Hepatocyte (in vitro differentiated cells): Measurements from ENCODE around the gene NRN1L. TPM values are rescaled to one million over a fixed set of nuclear protein-coding genes. Genes with fewer than 3 reads are reported as not detected.
A peak's percentile ranks its signal among the peaks of the same experiment; 100 is the strongest.

ENCODE experiments used
- DNase-seq: peaks from one replicate; pipeline ENCODE4 v3.0.0-alpha.2; 2016; ENCODE audit warnings: low spot score
- H2AFZ ChIP-seq: fragments of 200-600 bp; sonication (generic); 2 replicates; pipeline ENCODE4 v1.6.0; 2016; ENCODE audit warnings: antibody characterized with exemption, mild to moderate bottlenecking
- H3K27ac ChIP-seq: fragments of 200-600 bp; sonication (generic); 2 replicates; pipeline ENCODE4 v1.5.1; 2016; ENCODE audit warnings: mild to moderate bottlenecking
- H3K27me3 ChIP-seq: fragments of 200-600 bp; sonication (generic); 2 replicates; pipeline ENCODE4 v1.6.1; 2016
- H3K36me3 ChIP-seq: fragments of 200-600 bp; sonication (generic); replicated peaks from 2 replicates; pipeline ENCODE4 v1.5.1; 2016; ENCODE audit warnings: low read depth; ENCODE audit not compliant: insufficient read depth
- H3K4me1 ChIP-seq: fragments of 200-600 bp; sonication (generic); 2 replicates; pipeline ENCODE4 v1.5.1; 2016; ENCODE audit warnings: mild to moderate bottlenecking, moderate library complexity; ENCODE audit not compliant: insufficient read depth
- H3K4me2 ChIP-seq: fragments of 200-600 bp; sonication (generic); 2 replicates; pipeline ENCODE4 v1.6.0; 2016
- H3K4me3 ChIP-seq: fragments of 200-600 bp; sonication (generic); 2 replicates; pipeline ENCODE4 v1.5.1; 2016; ENCODE audit warnings: mild to moderate bottlenecking
- H3K79me2 ChIP-seq: fragments of 200-600 bp; sonication (generic); 2 replicates; pipeline ENCODE4 v1.6.0; 2017; ENCODE audit warnings: mild to moderate bottlenecking
- H3K9me2 ChIP-seq: fragments of 200-600 bp; sonication (generic); replicated peaks from 2 replicates; pipeline ENCODE4 v1.6.0; 2017; ENCODE audit warnings: mild to moderate bottlenecking; ENCODE audit not compliant: insufficient read depth
- H3K9me3 ChIP-seq: fragments of 200-600 bp; sonication (generic); 2 replicates; pipeline ENCODE4 v1.5.1; 2016; ENCODE audit warnings: low read depth, mild to moderate bottlenecking
- H4K20me1 ChIP-seq: fragments of 200-600 bp; sonication (generic); 2 replicates; pipeline ENCODE4 v1.6.0; 2016; ENCODE audit warnings: mild to moderate bottlenecking; ENCODE audit not compliant: insufficient read depth, poor library complexity, severe bottlenecking
- EZH2 ChIP-seq: fragments of 200-600 bp; sonication (generic); IDR thresholded peaks from 2 replicates; pipeline ENCODE4 v1.6.1; 2016; ENCODE audit warnings: antibody characterized with exemption, mild to moderate bottlenecking, borderline replicate concordance
- EZH2phosphoT487 ChIP-seq: fragments of 200-600 bp; sonication (generic); IDR thresholded peaks from one replicate; pipeline ENCODE4 v1.6.1; 2018; ENCODE audit warnings: antibody characterized with exemption, mild to moderate bottlenecking, low read depth, moderate library complexity; ENCODE audit not compliant: unreplicated experiment, severe bottlenecking
- WGBS: methylation state at CpG from one replicate; pipeline ENCODE4 v1.1.6; 2016; ENCODE audit warnings: low lambda C conversion rate; ENCODE audit errors: missing lambda C conversion rate; 5-methylcytosine and 5-hydroxymethylcytosine counted together
- polyA plus RNA-seq: library from polyadenylated mRNA; unstranded; fragments of >200 nt; fragmentation: Nextera tagmentation; extraction: Ambion mirVana; gene quantifications from 2 replicates; pipeline ENCODE4 v1.2.1, GENCODE V29; 2016
- total RNA-seq: library from RNA; depleted of rRNA; stranded (reverse); fragments of >200 nt; gene quantifications from 2 replicates; pipeline ENCODE4 v1.2.3, GENCODE V29; 2014
- TF ChIP-seq, protein P1 (sequence below): fragments of 200-600 bp; sonication (generic); IDR thresholded peaks from 2 replicates; pipeline ENCODE4 v1.5.1; 2016; ENCODE audit warnings: antibody characterized with exemption, mild to moderate bottlenecking; ENCODE audit not compliant: poor library complexity

NRN1L gene
- total and polyA plus RNA-seq, 2 experiments from 2014 or later: 0.73 TPM; not detected in 1

DNA sequence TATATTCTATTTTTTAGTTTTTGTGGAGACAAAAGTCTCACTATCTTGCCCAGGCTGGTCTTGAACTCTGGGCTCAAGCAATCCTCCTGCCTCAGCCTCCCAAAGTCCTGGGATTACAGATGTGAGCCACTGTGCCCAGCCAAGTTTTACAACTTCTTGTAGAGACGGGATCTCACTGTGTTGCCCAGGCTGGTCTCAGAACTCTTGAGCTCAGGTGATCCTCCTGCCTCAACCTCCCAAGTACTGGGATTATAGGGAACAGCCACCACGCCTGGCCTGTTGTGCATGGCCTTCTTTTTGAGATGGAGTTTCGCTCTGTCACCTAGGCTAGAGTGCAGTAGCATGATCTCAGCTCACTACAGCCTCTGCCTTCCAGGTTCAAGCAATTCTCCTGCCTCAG is 31.0 kb upstream of the NRN1L start:
- no peak for DNase-seq
- Histone ChIP-seq H3K36me3 (no peaks in the 10 kb centered on the region), H3K27ac (no peak overlapping the region), H3K79me2 (peaks cover 94% of the 10 kb centered on the region), H3K4me3 (no peak overlapping the region), H2AFZ (no peak overlapping the region), H4K20me1 (peaks cover 71% of the 10 kb centered on the region), H3K27me3 (no peaks in the 10 kb centered on the region), H3K4me2 (no peak overlapping the region), H3K9me3 (no peaks in the 10 kb centered on the region), H3K9me2 (no peaks in the 10 kb centered on the region), H3K4me1 (peaks cover 23% of the 10 kb centered on the region)
- TF ChIP-seq EZH2 (no peak), EZH2phosphoT487 (no peak)
- TF ChIP-seq, protein P1, sequence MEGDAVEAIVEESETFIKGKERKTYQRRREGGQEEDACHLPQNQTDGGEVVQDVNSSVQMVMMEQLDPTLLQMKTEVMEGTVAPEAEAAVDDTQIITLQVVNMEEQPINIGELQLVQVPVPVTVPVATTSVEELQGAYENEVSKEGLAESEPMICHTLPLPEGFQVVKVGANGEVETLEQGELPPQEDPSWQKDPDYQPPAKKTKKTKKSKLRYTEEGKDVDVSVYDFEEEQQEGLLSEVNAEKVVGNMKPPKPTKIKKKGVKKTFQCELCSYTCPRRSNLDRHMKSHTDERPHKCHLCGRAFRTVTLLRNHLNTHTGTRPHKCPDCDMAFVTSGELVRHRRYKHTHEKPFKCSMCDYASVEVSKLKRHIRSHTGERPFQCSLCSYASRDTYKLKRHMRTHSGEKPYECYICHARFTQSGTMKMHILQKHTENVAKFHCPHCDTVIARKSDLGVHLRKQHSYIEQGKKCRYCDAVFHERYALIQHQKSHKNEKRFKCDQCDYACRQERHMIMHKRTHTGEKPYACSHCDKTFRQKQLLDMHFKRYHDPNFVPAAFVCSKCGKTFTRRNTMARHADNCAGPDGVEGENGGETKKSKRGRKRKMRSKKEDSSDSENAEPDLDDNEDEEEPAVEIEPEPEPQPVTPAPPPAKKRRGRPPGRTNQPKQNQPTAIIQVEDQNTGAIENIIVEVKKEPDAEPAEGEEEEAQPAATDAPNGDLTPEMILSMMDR: no peak
- WGBS: 98% methylated on average over 3 of the region's 3 CpGs

DNA sequence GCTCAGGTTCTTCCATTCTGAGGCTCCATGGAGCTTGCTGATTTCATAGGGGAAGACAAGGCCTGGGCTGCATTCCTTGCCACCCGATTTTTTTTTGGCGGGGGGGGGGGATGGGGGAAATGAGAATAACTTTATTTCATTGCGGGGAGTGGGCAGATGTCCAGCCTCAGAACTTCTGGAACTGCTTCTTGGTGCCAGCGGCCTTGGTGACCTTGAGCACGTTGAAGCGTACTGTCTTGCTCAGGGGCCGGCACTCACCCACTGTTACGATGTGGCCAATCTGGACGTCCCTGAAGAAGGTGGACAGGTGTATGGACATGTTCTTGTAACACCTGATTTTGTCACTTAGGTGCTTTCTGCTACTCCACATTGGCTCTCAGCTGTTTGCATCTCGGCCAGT is 28.9 kb upstream of the NRN1L start:
- Histone ChIP-seq H2AFZ (no peak overlapping the region), H3K79me2 (peaks cover 95% of the 10 kb centered on the region), H3K9me3 (no peaks in the 10 kb centered on the region), H3K4me3 (no peak overlapping the region), H3K27me3 (no peaks in the 10 kb centered on the region), H4K20me1 (peaks cover 77% of the 10 kb centered on the region), H3K4me2 (no peak overlapping the region), H3K9me2 (no peaks in the 10 kb centered on the region), H3K36me3 (no peaks in the 10 kb centered on the region), H3K27ac (peak overlapping the region; percentile 84), H3K4me1 (peaks cover 23% of the 10 kb centered on the region)
- WGBS: 91% methylated on average over 7 of the region's 10 CpGs
- DNase-seq: no peak
- TF ChIP-seq EZH2 (no peak), EZH2phosphoT487 (no peak)
- TF ChIP-seq, protein P1: no peak

DNA sequence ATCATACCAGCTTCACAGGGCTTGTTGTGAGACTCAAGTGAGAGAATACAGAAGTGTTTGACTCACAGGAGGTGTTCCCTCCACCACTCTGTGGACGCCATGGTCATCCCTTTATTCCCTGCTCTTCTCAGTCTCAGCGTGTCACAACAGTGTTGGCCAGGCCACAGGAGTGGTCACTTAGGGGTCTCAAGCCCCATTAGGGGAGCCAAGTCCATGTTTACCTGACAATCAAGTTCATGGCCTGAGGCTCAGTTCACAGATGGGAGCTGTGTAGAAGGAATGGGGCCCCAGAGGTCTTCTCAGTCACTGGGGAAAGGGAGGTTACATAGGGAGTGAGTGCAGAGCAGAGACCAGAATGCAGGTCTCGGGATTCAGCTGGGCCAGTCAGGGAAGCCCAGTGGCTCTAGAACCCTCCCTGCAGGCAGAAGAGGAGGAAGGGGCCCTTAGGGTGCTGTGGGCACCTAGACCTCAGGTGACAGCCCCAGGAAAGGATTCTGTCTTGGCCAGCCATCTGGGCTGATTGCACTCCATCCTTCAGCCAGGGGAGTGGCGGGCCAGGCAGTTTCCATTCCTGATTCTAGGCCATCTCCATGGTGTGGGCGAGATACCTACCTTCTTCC is 27.6 kb upstream of the NRN1L start:
- no peaks in the 10 kb centered on the region for H3K36me3 ChIP-seq
- no peaks in the 10 kb centered on the region for H3K9me3 ChIP-seq
- H3K4me3 ChIP-seq: no peak overlapping the region
- no peak overlapping the region for H2AFZ ChIP-seq
- H3K4me2 ChIP-seq: peak overlapping the region; percentile 52
- 91% methylated on average over 5 of the region's 5 CpGs for whole genome bisulfite sequencing
- no peaks in the 10 kb centered on the region for H3K9me2 ChIP-seq
- H4K20me1 ChIP-seq: peaks cover 86% of the 10 kb centered on the region
- peaks cover 95% of the 10 kb centered on the region for H3K79me2 ChIP-seq
- TF ChIP-seq EZH2 (no peak), EZH2phosphoT487 (no peak)
- TF ChIP-seq, protein P1: no peak
- DNase-seq: no peak
- peaks cover 25% of the 10 kb centered on the region for H3K4me1 ChIP-seq
- H3K27me3 ChIP-seq: no peaks in the 10 kb centered on the region
- peak overlapping the region; percentile 84 for H3K27ac ChIP-seq
